ENCODE results near the gene FSIP2.

- TF ChIP-seq CTCF (IDR thresholded peaks at IDR 0.05; ENCODE audit: poor library complexity) (no peak), EZH2phosphoT487 (IDR thresholded peaks at IDR 0.05; ENCODE audit: low read depth, severe bottlenecking, unreplicated experiment) (no peak)
Observed at GRCh38 chr2:185787227-185788145, 48.9 kb downstream of the FSIP2 start.
